ENCODE measurements around the gene MANF. TPM values are rescaled to one million over a fixed set of nuclear protein-coding genes. Genes with fewer than 3 reads are reported as not detected.

MANF gene
- total RNA-seq, 1 experiment from 2014 or later, result 132 TPM

GRCh38 chr3:51398595-51399310 is 13.7 kb downstream of the MANF start:
- Histone ChIP-seq H3K9me3 (ENCODE audit: control insufficient read depth in 1 of 2, insufficient read depth in 1 of 2, low read depth in 1 of 2, low read length in 2 of 2) (no peaks in the 10 kb centered on the region), H3K4me1 (ENCODE audit: control insufficient read depth in 1 of 2, insufficient read depth in 2 of 2, low read length in 2 of 2) (no peaks in the 10 kb centered on the region), H3K36me3 (ENCODE audit: control insufficient read depth in 1 of 2, insufficient read depth in 2 of 2, low read length in 2 of 2) (peaks cover 41 to 56% of the 10 kb centered on the region in 2 experiments), H3K79me2 (ENCODE audit: insufficient read depth, low read length) (peaks cover 17% of the 10 kb centered on the region), H2AFZ (ENCODE audit: low read depth, low read length, poor library complexity, severe bottlenecking) (no peak overlapping the region), H3K9ac (ENCODE audit: low read length) (no peak overlapping the region), H3K27ac (ENCODE audit: low read depth, low read length) (no peak overlapping the region), H3K9me2 (ENCODE audit: insufficient read depth) (no peaks in the 10 kb centered on the region), H4K20me1 (ENCODE audit: insufficient read depth) (no peaks in the 10 kb centered on the region), H3K27me3 (ENCODE audit: insufficient read depth, low read length) (no peaks in the 10 kb centered on the region), H3K4me3 (replicated peaks in 1 of 2; ENCODE audit: low read depth in 1 of 2, low read length in 2 of 2) (no peak overlapping the region), H3K4me2 (ENCODE audit: low read length) (no peak overlapping the region)
- ChIA-PET RAD21 (ENCODE audit: low non-redundant PET in 1 of 2, low total read pairs in 2 of 2, uncharacterized antibody in 2 of 2, unreplicated experiment in 2 of 2) (no interaction called here), CTCF (interaction anchor here (1.4 kb wide), 1 partner anchor 9 kb away, joined by 3 read pairs; no protein-coding TSS in a partner anchor), POLR2A (no interaction called here)
- no peak for TF ChIP-seq SRF (IDR thresholded peaks at IDR 0.05; ENCODE audit: low read depth)
- intact Hi-C loops (cut with micrococcal nuclease), result no loop called here
- ATAC-seq (no peak), DNase-seq (ENCODE audit: low read depth, low spot score) (no peak)
- BruUV-seq (replicated peaks), result no TSS peak

GRCh38 chr3:51400166-51400565 is 15.1 kb downstream of the MANF start:
- Histone ChIP-seq H3K79me2 (ENCODE audit: insufficient read depth, low read length) (peaks cover 13% of the 10 kb centered on the region), H3K4me3 (replicated peaks in 1 of 2; ENCODE audit: low read depth in 1 of 2, low read length in 2 of 2) (no peak overlapping the region), H3K27me3 (ENCODE audit: insufficient read depth, low read length) (no peaks in the 10 kb centered on the region), H2AFZ (ENCODE audit: low read depth, low read length, poor library complexity, severe bottlenecking) (no peak overlapping the region), H3K9me3 (ENCODE audit: control insufficient read depth in 1 of 2, insufficient read depth in 1 of 2, low read depth in 1 of 2, low read length in 2 of 2) (no peaks in the 10 kb centered on the region), H4K20me1 (ENCODE audit: insufficient read depth) (no peaks in the 10 kb centered on the region), H3K9me2 (ENCODE audit: insufficient read depth) (no peaks in the 10 kb centered on the region), H3K27ac (ENCODE audit: low read depth, low read length) (no peak overlapping the region), H3K9ac (ENCODE audit: low read length) (no peak overlapping the region), H3K36me3 (ENCODE audit: control insufficient read depth in 1 of 2, insufficient read depth in 2 of 2, low read length in 2 of 2) (peaks cover 41 to 47% of the 10 kb centered on the region in 2 experiments), H3K4me2 (ENCODE audit: low read length) (no peak overlapping the region), H3K4me1 (ENCODE audit: control insufficient read depth in 1 of 2, insufficient read depth in 2 of 2, low read length in 2 of 2) (no peaks in the 10 kb centered on the region)
- ChIA-PET POLR2A (no interaction called here), CTCF (no interaction called here), RAD21 (ENCODE audit: low non-redundant PET in 1 of 2, low total read pairs in 2 of 2, uncharacterized antibody in 2 of 2, unreplicated experiment in 2 of 2) (no interaction called here)
- intact Hi-C loops (cut with micrococcal nuclease), result no loop called here
- no TSS peak for BruUV-seq (replicated peaks)
- DNase-seq (ENCODE audit: low read depth, low spot score) (no peak), ATAC-seq (no peak)
- TF ChIP-seq ATF3 (IDR thresholded peaks at IDR 0.05) (no peak), REST (IDR thresholded peaks at IDR 0.05; ENCODE audit: low read depth) (no peak), TCF7L2 (IDR thresholded peaks at IDR 0.05; ENCODE audit: borderline replicate concordance, extremely low read depth, insufficient read depth, insufficient read length) (no peak), SP1 (IDR thresholded peaks at IDR 0.05; ENCODE audit: low read depth) (no peak), CBX3 (IDR thresholded peaks at IDR 0.05; ENCODE audit: low read depth) (no peak), CTCF (IDR thresholded peaks at IDR 0.05 in 2 of 3, conservative IDR thresholded peaks at IDR 0.05 in 1 of 3; ENCODE audit: borderline replicate concordance in 1 of 3, insufficient read depth in 1 of 3, low read depth in 2 of 3, low read length in 2 of 3) (no peak), ELF1 (IDR thresholded peaks at IDR 0.05; ENCODE audit: borderline replicate concordance, low read depth) (no peak), POLR2A (IDR thresholded peaks at IDR 0.05; ENCODE audit: borderline replicate concordance, extremely low read depth, insufficient read depth, insufficient read length) (no peak), FOSL1 (IDR thresholded peaks at IDR 0.05; ENCODE audit: low read depth) (no peak), ZBTB33 (IDR thresholded peaks at IDR 0.05; ENCODE audit: extremely low read depth, insufficient replicate concordance, low read length) (no peak), RAD21 (IDR thresholded peaks at IDR 0.05; ENCODE audit: low read depth) (no peak)
